ENCODE results near the gene CLIC5.

Gene CLIC5

GRCh38 chr6:45922728-45923351 is 92.8 kb downstream of the CLIC5 start:
- FAIRE-seq: no peak

GRCh38 chr6:45921691-45922281 is 93.9 kb downstream of the CLIC5 start:
- FAIRE-seq: no peak

DNA sequence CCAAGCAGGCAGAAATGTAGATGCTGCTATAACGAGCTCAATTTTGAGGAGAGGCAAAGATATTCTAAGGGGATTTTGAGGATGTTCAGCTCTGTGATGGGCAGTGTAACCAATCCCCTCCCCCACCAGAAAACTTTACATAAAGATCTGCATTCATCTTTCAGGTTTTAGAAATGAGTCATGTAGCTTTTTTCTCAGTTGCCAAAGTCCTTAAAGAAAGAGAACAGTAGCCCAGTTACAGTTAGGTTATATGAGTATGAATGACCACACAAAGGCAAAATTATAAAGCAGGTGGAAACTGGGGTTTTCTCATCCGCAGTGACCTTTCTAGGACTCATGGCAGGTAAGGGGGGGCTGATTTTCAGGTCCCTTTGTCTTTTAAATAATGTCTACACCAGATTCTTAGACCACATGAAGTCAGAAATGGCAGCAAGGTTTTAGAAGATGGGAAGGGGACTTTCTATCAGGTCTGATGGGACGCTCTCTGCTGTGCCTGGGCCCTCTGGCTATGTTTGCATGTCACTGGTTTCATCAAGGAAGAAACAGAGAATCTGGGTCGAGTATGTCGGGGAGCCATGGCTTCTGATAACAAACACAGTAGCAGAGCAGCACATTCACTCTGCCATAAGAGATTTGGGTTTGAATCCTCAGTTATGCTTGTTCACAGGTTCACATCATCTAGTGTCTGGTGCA is 94.7 kb downstream of the CLIC5 start:
- FAIRE-seq: no peak

DNA sequence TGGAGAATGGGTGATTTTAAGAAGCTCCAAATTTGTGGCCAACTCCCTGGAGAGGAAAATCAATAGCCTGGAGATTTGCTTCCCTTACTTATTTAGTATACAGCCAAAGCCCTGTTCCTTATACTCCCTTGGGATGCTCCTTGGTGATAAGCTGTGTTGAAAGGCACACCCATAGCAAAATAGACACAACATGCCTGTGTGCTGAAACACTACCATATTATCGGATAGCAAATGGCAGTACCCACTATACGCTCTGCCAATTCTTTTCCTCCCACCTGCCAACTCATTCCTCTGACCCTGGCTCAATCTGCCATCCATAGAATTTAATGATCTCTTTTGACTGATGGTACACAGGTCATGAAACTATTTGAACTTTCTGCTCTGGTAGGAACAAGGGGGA is 98.2 kb downstream of the CLIC5 start:
- FAIRE-seq: no peak

DNA sequence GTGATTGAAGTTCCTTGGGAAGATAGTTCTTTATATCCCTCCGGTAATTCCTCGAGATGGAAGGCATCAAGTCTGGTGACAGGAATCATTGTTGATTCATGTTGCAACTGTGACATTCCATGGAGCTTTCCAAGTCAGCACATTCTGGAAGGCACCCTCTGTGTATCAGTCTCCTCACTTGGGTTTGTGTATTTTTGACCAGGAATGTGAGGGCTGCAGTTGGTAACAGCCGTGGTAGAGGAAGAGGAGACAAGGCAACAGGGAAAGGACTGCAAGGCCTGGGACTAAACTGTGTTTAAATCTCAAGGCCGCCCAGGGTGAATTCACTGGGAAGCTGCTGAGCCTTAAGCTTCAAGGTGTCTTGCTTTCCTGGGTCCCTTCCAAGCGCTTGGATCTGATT is 99.0 kb downstream of the CLIC5 start:
- no peak for FAIRE-seq

GRCh38 chr6:45915780-45916468 is 99.7 kb downstream of the CLIC5 start:
- no peak for FAIRE-seq

DNA sequence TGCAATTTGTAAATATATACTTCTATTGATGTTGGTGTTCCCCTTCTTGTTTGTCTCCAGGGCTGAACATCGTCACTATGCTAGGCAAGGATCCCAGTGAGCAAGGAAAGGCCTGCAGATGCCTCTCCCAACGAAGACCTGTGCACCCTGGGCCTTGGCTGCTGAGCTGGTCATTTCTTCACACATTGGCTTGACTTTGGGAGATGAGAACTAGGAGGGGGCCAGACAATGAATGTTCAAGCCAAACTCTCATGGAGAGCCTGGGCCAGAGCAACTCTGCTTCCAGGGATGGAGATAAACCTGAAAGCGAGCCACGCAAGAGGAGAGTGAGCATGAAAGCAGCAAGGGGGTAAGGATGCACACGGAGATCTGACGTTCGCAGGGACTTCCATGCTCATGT is 104.0 kb downstream of the CLIC5 start:
- no peak for FAIRE-seq

- no peak for FAIRE-seq
These were observed 111.7 kb downstream of the CLIC5 start for GRCh38 chr6:45903959-45904358.

- no peak for FAIRE-seq
These were observed 112.7 kb downstream of the CLIC5 start for GRCh38 chr6:45902984-45903383.

DNA sequence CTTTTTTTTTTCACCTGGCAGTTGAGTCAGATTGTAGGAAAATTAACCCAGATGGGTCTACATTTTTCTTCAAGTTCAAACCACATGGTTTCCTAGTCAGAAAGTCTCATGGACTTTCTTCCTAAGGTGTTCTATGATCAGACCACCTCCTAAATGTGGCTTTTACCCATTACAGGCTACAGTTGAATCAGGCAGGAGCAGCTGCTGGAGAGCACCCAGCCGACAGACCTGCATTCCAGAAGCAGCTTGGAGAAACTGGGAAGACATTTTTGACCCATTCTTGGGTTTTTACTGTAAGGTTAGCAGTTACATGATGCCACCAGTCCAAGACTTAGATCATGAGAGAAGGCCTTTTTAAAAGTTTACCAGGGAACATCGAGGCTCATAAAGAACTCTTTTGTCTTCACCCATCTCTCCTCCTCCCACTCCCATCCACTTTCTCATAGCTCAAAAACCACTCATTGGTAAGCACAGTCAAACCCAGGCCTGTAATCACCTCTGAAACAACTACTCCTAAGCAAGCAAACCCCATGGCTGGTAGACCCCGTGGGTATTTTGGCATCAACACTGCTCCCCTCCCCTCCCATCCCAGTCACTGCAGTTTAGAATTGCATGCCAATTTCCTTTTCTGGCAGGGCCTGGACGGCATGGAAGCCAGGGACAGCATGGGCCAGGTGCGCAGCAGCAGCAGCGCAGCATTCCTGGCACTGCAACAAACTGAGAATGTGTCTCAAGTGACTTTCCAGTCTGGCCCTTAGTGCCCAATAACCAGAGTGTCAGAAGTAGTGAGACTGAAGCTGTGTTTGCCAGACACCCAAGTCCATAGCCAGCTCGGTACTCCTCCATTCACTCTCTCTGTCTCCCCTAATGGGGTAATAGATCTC is 113.7 kb downstream of the CLIC5 start:
- no peak for FAIRE-seq

- FAIRE-seq: no peak
These were observed 114.6 kb downstream of the CLIC5 start for GRCh38 chr6:45900808-45901752.

- FAIRE-seq: no peak
These were observed 116.0 kb downstream of the CLIC5 start for GRCh38 chr6:45899683-45899946.

DNA sequence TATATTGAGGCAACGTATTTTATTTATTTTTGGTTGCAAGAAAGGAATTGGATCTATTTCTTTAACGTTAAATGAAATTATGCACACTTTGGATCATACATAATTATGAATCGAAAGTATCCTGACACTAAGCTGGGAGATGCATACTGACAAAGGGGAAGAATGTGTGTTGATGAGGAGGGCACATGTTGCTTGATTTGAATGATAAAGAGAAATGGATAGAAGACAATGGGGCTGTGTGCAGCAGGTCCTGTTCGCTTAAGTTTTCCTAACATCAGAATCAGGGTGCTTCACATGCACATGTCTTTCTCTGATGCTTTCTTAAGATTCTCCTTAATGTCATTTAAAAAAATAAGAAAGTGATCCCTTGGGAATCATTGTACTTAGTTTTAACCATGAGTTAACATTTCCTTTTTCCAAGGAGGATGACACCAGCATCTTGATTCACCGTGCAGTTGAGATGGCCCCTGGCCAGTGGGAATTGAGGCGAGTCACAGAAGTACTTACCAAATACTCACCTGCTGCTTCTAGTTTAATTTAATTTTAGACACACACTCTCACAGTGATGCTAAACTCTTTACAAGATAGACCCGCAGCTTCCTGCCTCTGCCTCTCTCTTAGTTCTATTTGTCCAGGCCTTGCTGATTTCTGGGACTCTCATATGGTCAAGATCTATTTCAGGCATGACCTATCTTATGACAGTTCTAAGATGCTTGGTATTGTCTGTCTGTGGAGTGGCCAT is 116.5 kb downstream of the CLIC5 start:
- no peak for FAIRE-seq

GRCh38 chr6:45896783-45897441 is 118.7 kb downstream of the CLIC5 start:
- FAIRE-seq: no peak

GRCh38 chr6:45895569-45895968 is 120.1 kb downstream of the CLIC5 start:
- FAIRE-seq: no peak

DNA sequence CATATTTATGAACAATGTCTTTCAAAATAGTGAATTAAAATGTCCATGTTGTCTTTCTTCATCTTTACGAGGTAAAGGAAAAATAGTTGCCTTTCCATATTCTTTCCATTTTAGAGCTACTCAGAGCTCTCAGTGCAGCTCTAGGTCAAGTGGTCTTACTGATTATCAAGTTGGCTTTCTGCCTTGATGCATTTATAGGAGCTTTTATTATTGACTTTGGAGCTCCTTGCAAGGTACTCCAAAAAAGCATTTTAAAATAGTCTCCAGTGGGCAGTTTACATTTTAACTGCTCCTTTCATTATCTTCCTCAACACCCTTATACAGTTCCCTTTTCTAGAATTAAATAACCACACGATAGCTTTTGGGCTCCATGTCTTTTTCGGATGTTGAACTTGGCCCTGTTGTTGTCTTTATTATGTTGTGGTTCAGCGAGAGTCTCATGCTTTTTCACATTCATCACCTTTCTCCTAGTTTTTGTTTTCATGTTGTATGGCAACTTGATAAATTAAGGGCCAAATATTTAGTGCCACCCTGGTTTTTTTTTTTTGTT is 122.9 kb downstream of the CLIC5 start:
- FAIRE-seq: no peak

GRCh38 chr6:45892196-45892595 is 123.5 kb downstream of the CLIC5 start:
- no peak for FAIRE-seq

DNA sequence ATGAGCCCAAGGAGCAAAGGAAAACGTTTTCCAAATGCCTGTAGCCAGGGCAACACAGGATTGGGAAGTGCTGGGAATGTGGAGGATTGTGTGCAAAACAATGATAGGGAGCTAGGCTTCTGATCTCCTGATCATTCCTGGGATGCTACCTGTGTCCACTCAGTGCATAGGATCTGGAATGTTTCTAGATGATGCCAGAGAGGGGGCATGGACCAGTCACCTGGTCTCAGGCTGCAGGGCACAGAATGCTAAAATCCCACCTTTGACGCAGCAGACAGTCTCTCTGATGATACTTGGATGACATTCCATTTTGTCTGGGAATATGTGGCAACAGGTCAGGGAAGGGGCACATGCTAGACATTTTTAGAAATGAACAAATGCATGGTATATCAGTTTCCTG is 128.9 kb downstream of the CLIC5 start:
- FAIRE-seq: no peak

DNA sequence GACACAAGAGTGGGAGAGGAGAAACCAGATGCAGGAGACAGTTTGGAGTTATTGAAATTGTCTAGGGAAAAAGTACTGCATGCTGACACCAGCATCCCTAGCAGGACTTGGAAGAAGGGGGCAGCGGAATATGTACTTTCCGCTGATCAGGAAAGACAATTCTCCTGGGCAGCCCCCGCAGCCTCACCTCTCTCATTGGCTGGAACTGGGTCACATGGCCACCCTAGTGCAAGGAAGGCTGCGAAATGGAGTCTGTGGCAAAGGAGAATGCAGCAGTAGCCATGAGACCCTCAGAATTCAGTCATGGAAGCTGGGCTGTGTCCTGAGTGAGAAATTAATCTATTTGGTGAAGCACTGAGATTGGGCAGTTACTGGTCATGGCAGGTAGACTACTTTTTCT is 131.3 kb downstream of the CLIC5 start:
- no peak for FAIRE-seq

GRCh38 chr6:45882671-45883070 is 133.0 kb downstream of the CLIC5 start:
- FAIRE-seq: no peak

Measured in TTC549 (cell line).